Islet of Langerhans (tissue), 1 donor: ENCODE measurements around the gene GRM1.
A peak's percentile ranks its signal among the peaks of the same experiment; 100 is the strongest.

Source experiments
- FAIRE-seq: peaks from one replicate; lab custom pipeline; 2011; peaks lifted over from hg19 to GRCh38; lab: Jason Lieb, UNC

The GRM1 gene

DNA sequence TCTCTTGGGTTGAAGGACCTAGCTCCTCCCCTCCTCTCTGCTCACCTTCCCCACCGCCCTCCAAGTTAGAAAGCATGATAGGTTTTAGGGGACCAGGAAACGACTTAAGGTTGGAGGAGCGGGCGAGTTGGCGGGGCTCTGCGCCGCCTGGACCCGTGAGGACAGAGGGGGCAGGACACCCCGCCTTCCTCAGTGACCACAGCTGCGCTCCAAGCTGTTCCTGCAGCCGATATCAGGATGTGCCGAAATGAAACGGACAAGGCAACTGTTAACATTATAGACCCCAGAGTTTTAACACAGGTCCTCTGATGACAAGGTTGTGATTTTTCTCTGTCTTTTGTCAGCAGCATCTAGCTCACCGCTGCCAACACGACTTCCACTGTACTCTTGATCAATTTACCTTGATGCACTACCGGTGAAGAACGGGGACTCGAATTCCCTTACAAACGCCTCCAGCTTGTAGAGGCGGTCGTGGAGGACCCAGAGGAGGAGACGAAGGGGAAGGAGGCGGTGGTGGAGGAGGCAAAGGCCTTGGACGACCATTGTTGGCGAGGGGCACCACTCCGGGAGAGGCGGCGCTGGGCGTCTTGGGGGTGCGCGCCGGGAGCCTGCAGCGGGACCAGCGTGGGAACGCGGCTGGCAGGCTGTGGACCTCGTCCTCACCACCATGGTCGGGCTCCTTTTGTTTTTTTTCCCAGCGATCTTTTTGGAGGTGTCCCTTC is at the start of gene GRM1:
Gene GRM1, plus strand, starts transcription at position 212 of the 722 bp plus-strand sequence. Its CDS starts 456 bp downstream, at position 668.
- FAIRE-seq, result no peak

DNA sequence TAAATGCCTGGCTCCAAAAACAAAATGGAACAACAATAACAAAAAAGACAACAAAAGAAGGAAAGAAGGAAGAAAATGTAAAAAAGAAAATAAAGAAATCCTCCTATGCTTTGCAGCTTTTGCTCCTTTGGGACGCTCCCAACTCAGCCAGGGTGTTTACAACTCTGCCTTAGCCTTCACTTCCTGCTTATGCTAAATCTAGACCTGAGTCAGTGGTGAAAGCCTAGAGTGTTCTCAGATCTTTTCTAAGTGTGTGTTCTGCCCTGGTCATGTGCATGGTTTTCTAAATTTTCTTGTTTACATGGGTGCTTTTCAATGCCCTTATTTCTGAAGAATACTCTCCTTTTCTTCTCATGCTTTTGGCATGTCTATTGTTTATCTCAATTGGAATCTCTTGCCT is 19.5 kb upstream of the GRM1 start:
- FAIRE-seq, result no peak

DNA sequence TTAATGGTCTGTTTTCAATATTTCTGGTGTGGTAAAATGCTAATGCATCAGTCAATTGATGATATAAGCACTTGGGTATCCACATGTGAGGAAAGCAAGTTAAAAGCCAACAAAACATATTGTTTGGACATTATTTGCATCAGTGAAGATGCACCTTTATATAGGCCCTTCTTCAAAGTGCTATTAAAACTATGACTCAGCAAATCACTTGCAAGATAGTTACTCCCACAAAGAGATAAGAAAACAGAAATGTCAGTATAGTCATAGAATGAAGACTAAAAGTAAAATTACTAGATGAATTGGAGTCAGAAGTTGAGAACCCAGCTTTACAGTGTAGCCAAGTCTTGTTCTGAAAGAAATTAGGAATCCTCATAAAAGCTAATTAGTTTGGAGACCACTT is 14.6 kb upstream of the GRM1 start:
- FAIRE-seq, result no peak

- FAIRE-seq, result no peak
These were observed 11.2 kb upstream of the GRM1 start for GRCh38 chr6:146017672-146018071.

- no peak for FAIRE-seq
These were observed 2.0 kb upstream of the GRM1 start for GRCh38 chr6:146026873-146027272.

GRCh38 chr6:146027586-146028251 is 1.1 kb upstream of the GRM1 start:
- no peak for FAIRE-seq

DNA sequence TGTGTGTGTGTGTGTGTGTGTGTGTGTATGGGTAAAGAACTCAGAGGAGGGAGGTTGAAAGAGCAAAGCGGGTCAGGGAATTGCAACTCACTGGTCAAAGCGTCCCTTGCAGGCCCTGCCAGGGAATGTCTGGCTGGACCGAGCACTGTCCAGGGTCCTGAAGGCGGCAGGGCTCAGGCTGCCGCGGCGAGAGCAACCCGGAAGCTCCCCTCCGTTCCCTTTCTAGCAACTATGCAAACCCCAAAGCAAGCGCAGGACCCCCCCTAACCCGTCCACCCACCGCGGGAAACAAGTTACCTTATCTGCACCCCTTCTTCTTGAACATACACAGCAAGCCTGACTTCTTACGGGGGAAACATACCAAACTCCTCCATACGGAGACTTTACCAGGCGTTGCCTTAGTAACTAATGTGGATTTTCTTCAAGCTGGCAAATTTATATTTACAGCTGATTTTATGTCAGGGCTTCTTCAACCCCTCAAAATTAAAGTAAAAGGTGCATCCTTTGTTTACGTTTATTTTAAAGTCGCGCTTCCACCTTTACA is 538 bp upstream of the GRM1 start:
- peak; percentile 76 for FAIRE-seq

GRCh38 chr6:146029573-146030184 is 817 bp downstream of the GRM1 start:
- FAIRE-seq, result no peak

DNA sequence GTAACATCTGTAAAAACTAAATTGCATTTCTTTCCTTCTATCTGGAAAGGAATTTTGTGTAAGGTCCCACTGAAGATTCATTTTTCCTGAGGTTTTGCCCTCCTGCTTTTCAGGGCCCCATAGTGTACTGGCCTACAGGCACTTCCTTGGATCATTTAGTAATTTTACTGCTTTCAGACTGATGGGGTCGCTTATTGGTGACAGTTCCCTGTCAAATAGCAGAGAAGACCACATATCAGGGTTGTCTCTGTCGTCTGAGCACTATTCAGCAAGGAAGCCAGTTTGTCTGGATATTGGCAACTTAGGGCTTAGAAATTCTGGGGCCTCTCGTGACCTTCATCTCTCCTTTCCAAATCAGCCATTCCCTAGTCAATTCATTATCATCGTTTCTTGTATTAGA is 3.5 kb downstream of the GRM1 start:
- FAIRE-seq, result no peak

DNA sequence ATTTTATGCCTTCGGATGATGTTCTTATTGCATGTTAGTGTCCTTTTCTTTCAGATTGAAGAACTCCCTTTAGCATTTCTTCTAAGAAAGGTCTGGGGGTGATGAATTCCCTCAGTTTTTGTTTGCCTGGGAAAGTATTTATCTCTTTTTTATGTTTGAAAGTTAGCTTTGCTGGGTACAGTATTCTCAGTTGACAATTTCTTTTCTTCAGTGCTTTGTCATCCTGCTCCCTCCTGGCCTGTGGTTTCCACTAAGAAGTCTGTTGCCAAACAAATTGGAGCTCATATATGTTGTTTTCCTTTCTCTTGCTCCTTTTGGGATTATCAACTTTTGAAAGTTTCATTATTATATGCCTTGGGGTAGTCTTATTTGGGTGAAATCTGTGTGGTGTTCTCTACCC is 11.5 kb downstream of the GRM1 start:
- FAIRE-seq, result no peak

DNA sequence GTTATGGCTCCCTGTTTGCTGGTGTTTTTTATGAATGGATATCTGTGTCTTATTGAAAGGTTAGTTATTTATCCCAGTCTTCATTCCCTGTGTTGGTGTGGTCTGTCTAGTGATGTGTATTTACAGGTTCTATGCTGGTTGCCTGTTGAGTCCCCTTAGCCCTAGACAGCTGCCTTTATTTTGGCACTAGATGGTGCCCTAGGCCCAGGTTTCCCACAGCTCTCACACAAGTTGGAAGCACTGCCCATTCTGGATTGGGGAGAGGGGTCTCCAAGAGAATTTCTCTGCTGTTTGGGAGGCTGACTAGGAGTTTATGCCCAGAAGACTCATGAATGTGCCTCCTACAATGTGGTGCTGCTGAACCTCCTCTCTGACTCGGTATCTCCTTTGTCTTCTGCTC is 12.4 kb downstream of the GRM1 start:
- no peak for FAIRE-seq

DNA sequence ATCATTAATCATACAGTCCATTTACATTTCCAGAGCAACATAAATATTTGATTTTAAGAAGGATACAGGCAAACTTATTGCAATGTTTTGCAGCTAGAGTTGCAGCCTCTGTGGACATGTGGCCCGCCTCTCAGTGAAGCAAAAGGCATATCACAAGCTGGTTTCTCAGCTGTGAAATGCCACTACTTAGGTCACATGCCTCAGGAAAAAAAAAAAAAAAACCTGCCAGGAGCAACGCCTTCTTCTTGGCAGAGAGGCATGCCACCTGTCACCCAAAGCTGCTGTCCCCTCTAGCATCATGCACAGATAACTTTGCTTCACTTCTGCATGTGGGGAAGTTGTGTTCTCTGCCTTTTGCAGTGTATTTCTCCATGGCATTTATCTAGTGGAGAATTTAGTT is 18.5 kb downstream of the GRM1 start:
- FAIRE-seq, result no peak

DNA sequence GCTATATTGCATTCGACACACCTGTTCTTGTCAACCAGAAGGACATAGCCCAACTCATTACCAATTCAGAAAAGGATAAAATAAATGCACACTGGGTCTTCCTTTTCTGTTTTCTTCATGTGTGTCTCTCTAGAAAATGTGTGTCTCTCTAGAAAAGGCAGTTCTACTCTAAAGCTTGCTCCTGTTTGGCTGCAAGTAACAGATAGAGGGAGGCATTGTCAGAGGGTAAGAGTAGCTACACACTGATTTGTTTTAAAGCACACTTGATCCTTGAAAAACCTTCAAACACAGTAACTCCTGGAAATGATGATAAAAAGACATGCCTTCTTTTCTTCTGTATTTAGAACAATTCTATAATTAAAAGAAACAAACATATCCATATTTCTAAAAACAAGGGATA is 21.3 kb downstream of the GRM1 start:
- FAIRE-seq, result no peak

DNA sequence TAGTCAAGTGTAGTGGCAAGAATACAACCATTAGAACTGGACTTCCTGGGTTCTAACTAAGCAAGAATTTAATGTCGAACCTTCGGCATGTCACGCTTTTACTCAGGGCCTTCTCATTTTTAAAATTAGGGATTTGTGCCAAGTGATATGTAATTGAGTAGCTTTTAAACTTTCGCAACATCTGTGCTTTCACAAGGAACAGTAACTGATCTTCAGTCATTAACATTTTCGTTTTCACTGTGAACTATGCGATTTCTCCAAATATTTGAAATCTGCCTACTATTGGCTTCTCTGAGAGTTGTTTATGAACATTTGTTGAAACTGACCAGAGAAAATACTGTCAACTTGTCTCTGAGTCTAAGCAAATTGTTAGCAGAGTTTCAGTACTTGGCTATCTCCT is 27.6 kb downstream of the GRM1 start:
- FAIRE-seq, result no peak

DNA sequence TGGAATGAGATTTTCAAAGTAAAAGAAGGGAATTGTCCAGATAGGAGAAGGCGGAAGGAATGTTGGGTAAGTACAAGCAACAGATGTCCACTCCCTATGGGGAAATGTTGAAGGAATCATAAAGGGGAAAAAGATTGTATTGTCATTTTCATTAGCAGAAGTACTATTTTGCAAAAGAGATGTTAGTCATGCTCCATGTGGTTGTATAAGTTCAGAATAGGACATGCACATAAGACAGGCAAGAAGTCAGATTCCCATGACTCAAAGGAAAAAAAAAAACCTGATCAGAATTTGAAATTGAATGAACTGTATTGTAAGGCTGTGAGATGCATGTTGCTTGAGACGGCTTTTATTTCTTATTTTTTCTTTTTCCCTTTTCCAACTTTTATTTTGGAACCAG is 36.8 kb downstream of the GRM1 start:
- no peak for FAIRE-seq

DNA sequence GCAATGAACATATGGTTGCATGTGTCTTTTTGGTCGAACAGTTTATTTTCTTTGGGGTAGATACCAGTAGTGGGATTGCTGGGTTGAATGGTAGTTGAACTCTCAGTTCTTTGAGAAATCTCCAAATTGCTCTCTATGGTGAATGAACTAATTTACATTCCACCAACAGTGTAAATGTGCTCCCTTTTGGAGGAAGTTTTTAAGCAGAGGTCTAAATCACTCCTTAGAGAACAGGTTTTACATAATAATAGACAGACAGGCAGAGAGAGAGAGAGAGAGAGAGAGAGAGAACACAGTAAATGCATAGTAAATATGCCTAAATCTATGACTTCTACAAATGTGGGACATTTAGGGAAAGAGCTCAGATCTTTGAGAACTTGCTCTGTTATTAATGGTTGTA is 37.6 kb downstream of the GRM1 start:
- peak; percentile 72 for FAIRE-seq

- no peak for FAIRE-seq
These were observed 42.9 kb downstream of the GRM1 start for GRCh38 chr6:146071781-146072180.

- no peak for FAIRE-seq
These were observed 49.1 kb downstream of the GRM1 start for GRCh38 chr6:146077992-146078391.

DNA sequence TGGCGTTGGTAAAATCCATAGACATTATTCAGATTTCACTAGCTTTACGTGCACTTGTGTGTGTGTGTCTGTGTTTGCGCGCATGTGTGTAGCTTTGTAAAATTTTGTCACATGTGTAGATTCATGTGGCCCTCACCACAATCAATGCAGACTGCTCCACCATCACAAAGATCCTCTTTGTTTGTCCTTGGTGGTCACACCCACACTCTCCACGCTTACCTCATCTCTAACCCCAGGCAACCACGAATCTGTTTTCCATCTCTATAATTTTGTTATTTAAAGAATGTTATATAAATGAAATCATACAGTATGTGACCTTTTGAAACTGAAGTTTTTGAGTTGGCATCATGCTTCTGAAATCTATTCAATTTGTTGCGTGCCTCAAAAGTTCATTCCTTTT is 58.5 kb downstream of the GRM1 start:
- FAIRE-seq, result no peak

GRCh38 chr6:146090474-146090873 is 61.6 kb downstream of the GRM1 start:
- FAIRE-seq, result no peak

- FAIRE-seq, result no peak
These were observed 64.3 kb downstream of the GRM1 start for GRCh38 chr6:146092961-146093686.

GRCh38 chr6:146095481-146095880 is 66.6 kb downstream of the GRM1 start:
- FAIRE-seq, result no peak

DNA sequence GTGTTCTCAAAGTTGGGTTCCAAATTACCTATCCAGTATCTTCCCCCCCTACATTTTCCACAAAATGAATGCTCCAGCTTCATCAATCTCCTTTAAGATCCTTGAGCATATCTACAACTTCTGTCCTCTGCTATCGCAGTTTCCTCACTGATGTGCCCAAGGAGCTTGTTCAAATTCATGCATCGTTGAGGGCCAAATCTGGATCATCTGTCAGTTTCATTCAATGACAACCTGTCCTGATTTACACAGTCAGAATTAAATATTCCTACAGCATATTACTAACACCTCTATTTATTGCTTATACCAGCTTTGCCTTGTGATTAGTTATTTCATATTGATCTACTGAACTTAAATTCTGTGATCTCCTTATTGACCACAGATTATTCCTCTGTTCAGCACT is 68.7 kb downstream of the GRM1 start:
- FAIRE-seq, result no peak
